Measurements from ENCODE around the gene ARHGEF2.
A peak's percentile ranks its signal among the peaks of the same experiment; 100 is the strongest.

ARHGEF2 gene

DNA sequence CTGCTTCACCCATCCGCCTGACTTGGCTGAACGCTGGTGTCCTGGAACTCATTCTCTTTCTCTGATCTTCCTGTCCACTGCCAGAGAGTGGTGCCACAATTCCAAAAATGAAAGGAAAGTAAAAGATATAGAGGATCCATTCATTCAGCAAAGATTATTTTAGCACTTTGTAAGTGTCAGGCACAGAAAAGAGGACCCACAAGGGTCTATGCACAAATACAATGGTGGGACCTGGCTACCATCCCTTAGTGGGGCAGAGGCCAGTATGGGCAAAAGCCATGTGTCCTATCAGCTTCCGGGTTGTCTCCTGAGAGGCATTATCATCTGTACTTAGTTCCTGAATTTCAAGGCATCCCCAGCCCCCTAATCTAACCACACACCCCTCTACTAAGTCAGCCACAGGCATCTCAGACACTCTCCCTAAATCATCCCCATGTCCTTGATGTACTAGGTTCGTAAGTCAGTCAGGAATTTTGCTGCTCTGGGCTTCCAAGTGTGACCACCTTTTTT, 23.4 kb upstream of the ARHGEF2 start:
- no peak overlapping the region for H3K27ac ChIP-seq (replicated peaks)
- peak in 1 of 2 experiments; percentile 27 for DNase-seq (ENCODE audit: low read depth in 1 of 2, low spot score in 1 of 2)
- no peaks in the 10 kb centered on the region for H3K27me3 ChIP-seq (ENCODE audit: insufficient read depth, poor library complexity, severe bottlenecking)
- TF ChIP-seq, protein P1, sequence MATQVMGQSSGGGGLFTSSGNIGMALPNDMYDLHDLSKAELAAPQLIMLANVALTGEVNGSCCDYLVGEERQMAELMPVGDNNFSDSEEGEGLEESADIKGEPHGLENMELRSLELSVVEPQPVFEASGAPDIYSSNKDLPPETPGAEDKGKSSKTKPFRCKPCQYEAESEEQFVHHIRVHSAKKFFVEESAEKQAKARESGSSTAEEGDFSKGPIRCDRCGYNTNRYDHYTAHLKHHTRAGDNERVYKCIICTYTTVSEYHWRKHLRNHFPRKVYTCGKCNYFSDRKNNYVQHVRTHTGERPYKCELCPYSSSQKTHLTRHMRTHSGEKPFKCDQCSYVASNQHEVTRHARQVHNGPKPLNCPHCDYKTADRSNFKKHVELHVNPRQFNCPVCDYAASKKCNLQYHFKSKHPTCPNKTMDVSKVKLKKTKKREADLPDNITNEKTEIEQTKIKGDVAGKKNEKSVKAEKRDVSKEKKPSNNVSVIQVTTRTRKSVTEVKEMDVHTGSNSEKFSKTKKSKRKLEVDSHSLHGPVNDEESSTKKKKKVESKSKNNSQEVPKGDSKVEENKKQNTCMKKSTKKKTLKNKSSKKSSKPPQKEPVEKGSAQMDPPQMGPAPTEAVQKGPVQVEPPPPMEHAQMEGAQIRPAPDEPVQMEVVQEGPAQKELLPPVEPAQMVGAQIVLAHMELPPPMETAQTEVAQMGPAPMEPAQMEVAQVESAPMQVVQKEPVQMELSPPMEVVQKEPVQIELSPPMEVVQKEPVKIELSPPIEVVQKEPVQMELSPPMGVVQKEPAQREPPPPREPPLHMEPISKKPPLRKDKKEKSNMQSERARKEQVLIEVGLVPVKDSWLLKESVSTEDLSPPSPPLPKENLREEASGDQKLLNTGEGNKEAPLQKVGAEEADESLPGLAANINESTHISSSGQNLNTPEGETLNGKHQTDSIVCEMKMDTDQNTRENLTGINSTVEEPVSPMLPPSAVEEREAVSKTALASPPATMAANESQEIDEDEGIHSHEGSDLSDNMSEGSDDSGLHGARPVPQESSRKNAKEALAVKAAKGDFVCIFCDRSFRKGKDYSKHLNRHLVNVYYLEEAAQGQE (IDR thresholded peaks at IDR 0.05; ENCODE audit: insufficient replicate concordance, low read depth), result no peak
- TF ChIP-seq SPI1 (IDR thresholded peaks at IDR 0.05; ENCODE audit: borderline replicate concordance, low read depth) (no peak), POLR2AphosphoS5 (IDR thresholded peaks at IDR 0.05; ENCODE audit: low read depth) (no peak), GABPA (IDR thresholded peaks at IDR 0.05; ENCODE audit: low read depth) (no peak)
- TF ChIP-seq, protein P2, sequence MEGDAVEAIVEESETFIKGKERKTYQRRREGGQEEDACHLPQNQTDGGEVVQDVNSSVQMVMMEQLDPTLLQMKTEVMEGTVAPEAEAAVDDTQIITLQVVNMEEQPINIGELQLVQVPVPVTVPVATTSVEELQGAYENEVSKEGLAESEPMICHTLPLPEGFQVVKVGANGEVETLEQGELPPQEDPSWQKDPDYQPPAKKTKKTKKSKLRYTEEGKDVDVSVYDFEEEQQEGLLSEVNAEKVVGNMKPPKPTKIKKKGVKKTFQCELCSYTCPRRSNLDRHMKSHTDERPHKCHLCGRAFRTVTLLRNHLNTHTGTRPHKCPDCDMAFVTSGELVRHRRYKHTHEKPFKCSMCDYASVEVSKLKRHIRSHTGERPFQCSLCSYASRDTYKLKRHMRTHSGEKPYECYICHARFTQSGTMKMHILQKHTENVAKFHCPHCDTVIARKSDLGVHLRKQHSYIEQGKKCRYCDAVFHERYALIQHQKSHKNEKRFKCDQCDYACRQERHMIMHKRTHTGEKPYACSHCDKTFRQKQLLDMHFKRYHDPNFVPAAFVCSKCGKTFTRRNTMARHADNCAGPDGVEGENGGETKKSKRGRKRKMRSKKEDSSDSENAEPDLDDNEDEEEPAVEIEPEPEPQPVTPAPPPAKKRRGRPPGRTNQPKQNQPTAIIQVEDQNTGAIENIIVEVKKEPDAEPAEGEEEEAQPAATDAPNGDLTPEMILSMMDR (IDR thresholded peaks at IDR 0.05; ENCODE audit: insufficient read depth, low read length), result no peak
- H3K4me3 ChIP-seq (replicated peaks; ENCODE audit: insufficient read depth, low read length), result no peak overlapping the region

- H3K4me3 ChIP-seq (replicated peaks; ENCODE audit: insufficient read depth, low read length), result no peak overlapping the region
- no peak overlapping the region for H3K27ac ChIP-seq (replicated peaks)
- DNase-seq (ENCODE audit: low read depth in 1 of 2, low spot score in 1 of 2), result no peak
- H3K27me3 ChIP-seq (ENCODE audit: insufficient read depth, poor library complexity, severe bottlenecking), result no peaks in the 10 kb centered on the region
- TF ChIP-seq, protein P1 (IDR thresholded peaks at IDR 0.05; ENCODE audit: insufficient replicate concordance, low read depth), result no peak
- TF ChIP-seq POLR2AphosphoS5 (IDR thresholded peaks at IDR 0.05; ENCODE audit: low read depth), result no peak
- TF ChIP-seq SPI1 (IDR thresholded peaks at IDR 0.05; ENCODE audit: borderline replicate concordance, low read depth), result no peak
- TF ChIP-seq, protein P2 (IDR thresholded peaks at IDR 0.05; ENCODE audit: insufficient read depth, low read length), result no peak
- TF ChIP-seq GABPA (IDR thresholded peaks at IDR 0.05; ENCODE audit: low read depth), result no peak
These were observed 22.8 kb upstream of the ARHGEF2 start for GRCh38 chr1:156001021-156001661.

GRCh38 chr1:155999964-156000363, 21.6 kb upstream of the ARHGEF2 start:
- no peak for DNase-seq (ENCODE audit: low read depth in 1 of 2, low spot score in 1 of 2)
- TF ChIP-seq GABPA (IDR thresholded peaks at IDR 0.05; ENCODE audit: low read depth) (no peak), SPI1 (IDR thresholded peaks at IDR 0.05; ENCODE audit: borderline replicate concordance, low read depth) (no peak), POLR2AphosphoS5 (IDR thresholded peaks at IDR 0.05; ENCODE audit: low read depth) (no peak)
- TF ChIP-seq, protein P1 (IDR thresholded peaks at IDR 0.05; ENCODE audit: insufficient replicate concordance, low read depth), result no peak
- Histone ChIP-seq H3K27me3 (ENCODE audit: insufficient read depth, poor library complexity, severe bottlenecking) (no peaks in the 10 kb centered on the region), H3K4me3 (replicated peaks; ENCODE audit: insufficient read depth, low read length) (no peak overlapping the region), H3K27ac (replicated peaks) (no peak overlapping the region)
